Colonic mucosa (tissue), 4 donors: ENCODE data around the gene TIPARP. TPM values are rescaled to one million over a fixed set of nuclear protein-coding genes. Genes with fewer than 3 reads are reported as not detected.
"Not testable (repeated sequence)": the region's sequence is repeated elsewhere in the genome, so short reads cannot be mapped to it uniquely, and the experiment has no call there.

Source experiments
- DNase-seq: peaks from one replicate; pipeline ENCODE4 v3.0.0-alpha.2; 2020
- H3K27ac ChIP-seq: fragments of 200-600 bp; one replicate; pipeline ENCODE4 v1.8.0; 2021
- H3K27me3 ChIP-seq: fragments of 200-600 bp; one replicate; pipeline ENCODE4 v1.8.0; 2021
- H3K36me3 ChIP-seq: fragments of 200-600 bp; one replicate; pipeline ENCODE4 v1.8.0; 2021
- H3K4me1 ChIP-seq: fragments of 200-600 bp; one replicate; pipeline ENCODE4 v1.8.0; 2021; ENCODE audit warnings: mild to moderate bottlenecking
- H3K4me3 ChIP-seq: fragments of 200-600 bp; one replicate; pipeline ENCODE4 v1.8.0; 2021
- H3K9ac ChIP-seq, 2 donors: one replicate each; pipeline ENCODE4 v1.7.0; 2013; ENCODE audit warnings: control low read depth in 2 of 2, low read depth in 2 of 2, low read length in 2 of 2
- H3K9me3 ChIP-seq: fragments of 200-600 bp; one replicate; pipeline ENCODE4 v1.8.0; 2021
- intact Hi-C: fragments of 100-400 bp; cut with DNase I; formaldehyde crosslinking; loops from one replicate; pipeline ENCODE4 v1.14.1; 2022
- total RNA-seq, 2 donors: library from RNA; stranded (reverse); fragmentation: NEBNext Ultra II Directional in 1 of 2; extraction: Animal tissue kit (Norgen Biotek cat#: 25700) in 1 of 2; gene quantifications; one replicate each; pipeline ENCODE4 v1.2.1, GENCODE V29; 2021
- TF ChIP-seq, protein P1 (sequence below): fragments of 200-600 bp; IDR thresholded peaks from one replicate; pipeline ENCODE4 v1.8.0; 2022; ENCODE audit warnings: antibody characterized with exemption, mild to moderate bottlenecking
- donor health status: healthy.
- donor health status: DM: no; HTN: no; CAD: no.
- donor health status: DM: no; HTN: no; CAD: no.

The TIPARP gene
- total RNA-seq, 2 donors from 2014 or later = 15.2 to 30.2 TPM

DNA sequence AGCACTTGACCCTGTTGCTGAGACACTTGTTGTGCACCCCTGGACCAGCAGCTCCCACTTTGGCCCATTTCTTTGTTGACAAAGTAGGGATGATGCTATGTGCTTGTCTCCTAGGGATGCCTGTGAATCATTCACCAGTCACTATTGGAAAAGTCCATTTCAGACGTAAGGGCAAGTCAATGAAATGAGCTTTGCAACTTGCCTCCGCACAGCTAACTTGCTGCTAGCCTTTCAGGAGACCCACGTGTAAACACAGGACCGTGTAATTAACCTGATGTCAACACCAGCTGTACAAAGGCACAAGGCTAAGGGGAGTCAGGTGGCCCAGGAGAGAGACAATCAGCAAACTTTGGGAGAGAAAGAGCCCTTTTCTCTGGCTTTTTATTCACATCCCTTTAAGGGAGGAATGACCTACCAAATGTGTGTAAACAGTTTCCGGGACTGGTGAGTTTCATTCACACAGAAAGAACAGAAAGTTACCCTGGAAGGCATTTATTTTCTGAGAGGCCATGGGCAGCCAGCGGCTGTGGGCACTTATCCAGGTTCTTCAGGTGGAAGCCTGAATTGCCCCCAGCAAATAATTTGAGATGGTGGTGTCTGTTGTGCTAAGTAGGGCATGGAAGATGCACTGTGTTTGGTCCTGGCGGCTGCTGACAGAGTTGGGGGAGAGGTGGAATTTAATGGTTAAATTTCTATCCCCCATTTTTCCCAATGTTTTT is 54.0 kb downstream of the TIPARP start:
- Histone ChIP-seq H3K36me3 (no peaks in the 10 kb centered on the region), H3K27ac (no peak overlapping the region), H3K4me1 (no peaks in the 10 kb centered on the region), H3K27me3 (no peaks in the 10 kb centered on the region), H3K9ac (no peak overlapping the region), H3K9me3 (no peaks in the 10 kb centered on the region), H3K4me3 (no peak overlapping the region)
- TF ChIP-seq, protein P1, sequence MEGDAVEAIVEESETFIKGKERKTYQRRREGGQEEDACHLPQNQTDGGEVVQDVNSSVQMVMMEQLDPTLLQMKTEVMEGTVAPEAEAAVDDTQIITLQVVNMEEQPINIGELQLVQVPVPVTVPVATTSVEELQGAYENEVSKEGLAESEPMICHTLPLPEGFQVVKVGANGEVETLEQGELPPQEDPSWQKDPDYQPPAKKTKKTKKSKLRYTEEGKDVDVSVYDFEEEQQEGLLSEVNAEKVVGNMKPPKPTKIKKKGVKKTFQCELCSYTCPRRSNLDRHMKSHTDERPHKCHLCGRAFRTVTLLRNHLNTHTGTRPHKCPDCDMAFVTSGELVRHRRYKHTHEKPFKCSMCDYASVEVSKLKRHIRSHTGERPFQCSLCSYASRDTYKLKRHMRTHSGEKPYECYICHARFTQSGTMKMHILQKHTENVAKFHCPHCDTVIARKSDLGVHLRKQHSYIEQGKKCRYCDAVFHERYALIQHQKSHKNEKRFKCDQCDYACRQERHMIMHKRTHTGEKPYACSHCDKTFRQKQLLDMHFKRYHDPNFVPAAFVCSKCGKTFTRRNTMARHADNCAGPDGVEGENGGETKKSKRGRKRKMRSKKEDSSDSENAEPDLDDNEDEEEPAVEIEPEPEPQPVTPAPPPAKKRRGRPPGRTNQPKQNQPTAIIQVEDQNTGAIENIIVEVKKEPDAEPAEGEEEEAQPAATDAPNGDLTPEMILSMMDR = no peak
- no peak for DNase-seq
- intact Hi-C loops = no loop called here

DNA sequence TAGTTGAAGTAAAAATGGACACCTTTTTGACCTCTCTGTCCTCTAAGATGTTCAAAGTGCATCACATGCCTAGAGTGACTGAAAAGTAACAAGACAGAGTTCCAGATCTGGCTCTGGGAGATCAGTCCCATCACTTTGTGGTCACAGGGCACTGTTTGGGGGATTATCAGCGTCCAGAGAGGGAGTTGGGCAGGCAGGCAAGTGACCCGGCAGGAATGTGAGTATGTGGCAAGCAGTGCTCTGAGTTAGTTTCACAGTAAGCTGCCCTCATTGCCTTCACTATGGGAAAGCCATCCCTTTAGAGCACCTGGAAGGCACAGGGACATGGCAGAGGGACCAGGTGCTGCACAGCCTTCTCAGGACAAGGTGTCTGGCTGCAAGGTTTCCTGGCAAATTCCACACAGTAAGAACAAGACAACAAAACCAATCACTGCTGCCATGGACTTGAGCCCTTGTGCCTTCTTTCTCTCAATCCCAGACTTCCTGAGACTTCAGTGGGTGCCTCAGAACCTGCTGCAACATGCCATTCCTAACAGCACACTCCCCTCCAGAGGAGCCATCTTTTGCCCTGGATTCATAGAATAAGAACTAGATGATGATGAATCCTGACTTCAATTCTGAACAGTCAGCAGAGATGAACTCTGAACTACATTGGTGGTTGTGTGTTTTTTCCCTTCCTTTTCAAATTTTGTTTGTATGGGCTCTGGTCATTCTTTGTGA is 55.2 kb downstream of the TIPARP start:
- H3K9me3 ChIP-seq = no peaks in the 10 kb centered on the region
- intact Hi-C loops = no loop called here
- H3K27me3 ChIP-seq = no peaks in the 10 kb centered on the region
- TF ChIP-seq, protein P1 = no peak
- no peaks in the 10 kb centered on the region for H3K4me1 ChIP-seq
- no peaks in the 10 kb centered on the region for H3K36me3 ChIP-seq
- no peak for DNase-seq
- H3K4me3 ChIP-seq = no peak overlapping the region
- H3K9ac ChIP-seq = no peak overlapping the region
- H3K27ac ChIP-seq = no peak overlapping the region

DNA sequence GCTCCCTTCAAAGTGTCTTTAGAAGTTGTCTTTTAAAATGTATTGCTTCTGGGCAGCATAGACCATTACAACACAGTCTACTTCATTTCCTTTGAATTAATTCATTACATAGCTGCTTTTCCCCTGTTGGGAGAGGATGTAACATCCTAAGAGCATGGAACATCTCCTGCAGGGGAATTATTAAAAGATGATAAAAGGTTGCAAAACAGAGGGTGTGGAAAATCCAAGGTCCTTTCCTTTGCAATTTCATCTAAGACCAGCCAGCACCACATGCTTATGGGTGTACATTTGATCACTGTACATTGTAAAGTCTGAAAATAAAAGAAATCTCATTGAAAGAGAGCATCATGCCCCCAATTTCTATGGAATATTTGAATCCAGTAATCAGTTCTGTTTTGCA is 57.4 kb downstream of the TIPARP start:
- Histone ChIP-seq H3K27ac (no peak overlapping the region), H3K27me3 (no peaks in the 10 kb centered on the region), H3K9me3 (no peaks in the 10 kb centered on the region), H3K36me3 (no peaks in the 10 kb centered on the region), H3K4me1 (no peaks in the 10 kb centered on the region), H3K4me3 (no peak overlapping the region), H3K9ac (no peak overlapping the region)
- TF ChIP-seq, protein P1 = no peak
- DNase-seq = no peak
- intact Hi-C loops = no loop called here

DNA sequence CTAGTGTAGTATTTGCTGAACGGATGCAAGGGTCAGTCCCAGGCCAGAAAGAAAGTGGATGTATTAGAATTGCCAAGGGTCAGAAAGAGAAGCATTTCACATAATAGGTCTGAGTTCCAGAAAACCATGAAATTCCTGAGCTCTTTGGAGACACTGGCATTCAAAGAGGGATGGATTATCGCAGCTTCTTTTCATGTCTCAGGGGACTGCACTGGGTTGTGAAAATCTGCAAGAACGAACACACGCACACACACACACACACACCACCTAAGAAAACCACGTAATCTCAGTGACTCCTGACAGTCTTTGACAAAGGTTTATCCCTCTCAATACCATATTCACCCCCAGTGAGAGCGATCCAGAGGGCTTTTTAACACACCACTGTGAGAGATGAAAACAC is 57.9 kb downstream of the TIPARP start:
- Histone ChIP-seq H3K9me3 (no peaks in the 10 kb centered on the region), H3K4me3 (no peak overlapping the region), H3K9ac (no peak overlapping the region), H3K4me1 (no peaks in the 10 kb centered on the region), H3K27me3 (no peaks in the 10 kb centered on the region), H3K36me3 (no peaks in the 10 kb centered on the region), H3K27ac (no peak overlapping the region)
- intact Hi-C loops = no loop called here
- no peak for DNase-seq
- TF ChIP-seq, protein P1 = no peak

DNA sequence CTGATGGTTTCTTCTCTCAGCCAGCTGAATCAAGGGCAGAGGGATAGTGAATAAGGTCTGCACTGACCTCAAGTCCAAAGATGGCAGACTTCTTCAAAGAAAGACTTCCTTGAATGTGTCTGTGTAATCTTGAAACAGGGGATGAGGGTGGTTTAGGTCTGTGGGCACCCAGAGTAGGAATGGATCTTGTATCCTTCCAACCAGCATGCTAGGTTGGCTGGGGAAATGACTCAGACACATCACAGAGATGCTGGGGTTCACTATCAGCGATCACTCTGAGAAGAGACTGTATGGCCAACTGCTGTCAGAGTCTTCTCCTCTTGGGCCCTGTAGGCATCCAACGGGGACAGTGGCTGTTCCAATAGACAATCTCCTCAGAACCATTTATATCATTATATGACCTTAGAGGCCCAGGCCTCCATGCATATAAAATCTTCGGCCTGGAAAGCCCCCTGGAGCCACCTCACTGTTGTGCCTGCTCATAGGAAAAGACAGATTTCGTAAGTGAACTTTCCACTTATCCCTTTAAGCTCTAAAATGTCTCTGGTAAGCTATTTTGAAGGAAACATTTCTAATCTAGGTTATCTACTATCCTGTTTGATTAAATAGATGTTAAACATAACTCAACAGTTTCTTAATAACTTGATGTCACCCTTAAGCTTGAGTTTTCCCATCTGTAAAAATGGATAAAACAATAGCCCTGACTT is 58.5 kb downstream of the TIPARP start:
- Histone ChIP-seq H3K9ac (no peak overlapping the region), H3K4me1 (no peaks in the 10 kb centered on the region)
- no peak for DNase-seq

DNA sequence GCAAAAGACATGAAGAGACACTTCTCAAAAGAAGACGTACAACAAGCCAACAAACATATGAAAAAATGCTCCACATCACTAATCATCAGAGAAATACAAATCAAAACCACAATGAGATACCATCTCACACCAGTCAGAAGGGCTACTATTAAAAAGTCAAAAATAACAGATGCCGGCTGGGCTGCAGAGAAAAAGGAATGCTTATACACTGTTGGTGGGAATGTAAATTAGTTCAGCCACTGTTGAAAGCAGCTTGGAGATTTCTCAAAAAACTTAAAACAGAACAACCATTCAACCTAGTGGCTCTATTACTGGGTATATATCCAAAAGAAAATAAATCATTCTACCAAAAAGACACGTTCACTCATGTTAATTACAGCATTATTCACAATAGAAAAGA is 60.3 kb downstream of the TIPARP start:
- DNase-seq, H3K36me3 ChIP-seq, H3K9me3 ChIP-seq, H3K9ac ChIP-seq, H3K27ac ChIP-seq, H3K27me3 ChIP-seq, H3K4me1 ChIP-seq, H3K4me3 ChIP-seq, intact Hi-C loops: not testable (repeated sequence)

More for the DNA sequence above, 58.5 kb downstream of the TIPARP start:
- intact Hi-C loops = no loop called here
- Histone ChIP-seq H3K36me3 (no peaks in the 10 kb centered on the region), H3K27ac (no peak overlapping the region), H3K27me3 (no peaks in the 10 kb centered on the region), H3K4me3 (no peak overlapping the region), H3K9me3 (no peaks in the 10 kb centered on the region)
- TF ChIP-seq, protein P1 = no peak
